ENCODE results near the gene NLGN1.
A peak's percentile ranks its signal among the peaks of the same experiment; 100 is the strongest.

Gene NLGN1

DNA sequence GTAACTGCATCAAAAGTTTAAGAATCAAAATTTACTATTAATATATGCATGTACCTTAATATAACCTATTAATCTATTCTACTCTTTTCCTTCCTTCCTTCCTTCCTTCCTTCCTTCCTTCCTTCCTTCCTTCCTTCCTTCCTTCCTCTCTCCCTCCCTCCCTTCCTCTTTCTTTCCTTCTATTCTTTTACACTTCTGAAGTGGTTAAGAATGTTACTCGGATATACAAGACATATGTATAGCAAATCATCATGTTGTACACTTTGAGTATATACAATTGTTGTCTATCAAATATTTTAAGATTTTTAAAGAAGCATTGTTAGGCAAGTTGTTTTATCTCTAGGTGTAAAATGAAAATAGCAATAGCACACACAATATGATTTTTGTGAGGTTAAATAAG, 748.5 kb downstream of the NLGN1 start:
- no peak for DNase-seq (ENCODE audit: low read depth)
- H3K4me3 ChIP-seq (ENCODE audit: control insufficient read depth, low read depth, low read length) = no peak overlapping the region
- TF ChIP-seq, protein P1, sequence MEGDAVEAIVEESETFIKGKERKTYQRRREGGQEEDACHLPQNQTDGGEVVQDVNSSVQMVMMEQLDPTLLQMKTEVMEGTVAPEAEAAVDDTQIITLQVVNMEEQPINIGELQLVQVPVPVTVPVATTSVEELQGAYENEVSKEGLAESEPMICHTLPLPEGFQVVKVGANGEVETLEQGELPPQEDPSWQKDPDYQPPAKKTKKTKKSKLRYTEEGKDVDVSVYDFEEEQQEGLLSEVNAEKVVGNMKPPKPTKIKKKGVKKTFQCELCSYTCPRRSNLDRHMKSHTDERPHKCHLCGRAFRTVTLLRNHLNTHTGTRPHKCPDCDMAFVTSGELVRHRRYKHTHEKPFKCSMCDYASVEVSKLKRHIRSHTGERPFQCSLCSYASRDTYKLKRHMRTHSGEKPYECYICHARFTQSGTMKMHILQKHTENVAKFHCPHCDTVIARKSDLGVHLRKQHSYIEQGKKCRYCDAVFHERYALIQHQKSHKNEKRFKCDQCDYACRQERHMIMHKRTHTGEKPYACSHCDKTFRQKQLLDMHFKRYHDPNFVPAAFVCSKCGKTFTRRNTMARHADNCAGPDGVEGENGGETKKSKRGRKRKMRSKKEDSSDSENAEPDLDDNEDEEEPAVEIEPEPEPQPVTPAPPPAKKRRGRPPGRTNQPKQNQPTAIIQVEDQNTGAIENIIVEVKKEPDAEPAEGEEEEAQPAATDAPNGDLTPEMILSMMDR (conservative IDR thresholded peaks at IDR 0.05; ENCODE audit: control insufficient read depth, insufficient read depth, low read depth, low read length) = no peak

GRCh38 chr3:174147798-174148197, 750.3 kb downstream of the NLGN1 start:
- no peak for DNase-seq (ENCODE audit: low read depth)
- no peak overlapping the region for H3K4me3 ChIP-seq (ENCODE audit: control insufficient read depth, low read depth, low read length)
- TF ChIP-seq, protein P1 (conservative IDR thresholded peaks at IDR 0.05; ENCODE audit: control insufficient read depth, insufficient read depth, low read depth, low read length) = no peak

- no peak overlapping the region for H3K4me3 ChIP-seq (ENCODE audit: control insufficient read depth, low read depth, low read length)
- TF ChIP-seq, protein P1 (conservative IDR thresholded peaks at IDR 0.05; ENCODE audit: control insufficient read depth, insufficient read depth, low read depth, low read length) = no peak
- peak; percentile 55 for DNase-seq (ENCODE audit: low read depth)
These were observed 756.3 kb downstream of the NLGN1 start for GRCh38 chr3:174153871-174154270.

DNA sequence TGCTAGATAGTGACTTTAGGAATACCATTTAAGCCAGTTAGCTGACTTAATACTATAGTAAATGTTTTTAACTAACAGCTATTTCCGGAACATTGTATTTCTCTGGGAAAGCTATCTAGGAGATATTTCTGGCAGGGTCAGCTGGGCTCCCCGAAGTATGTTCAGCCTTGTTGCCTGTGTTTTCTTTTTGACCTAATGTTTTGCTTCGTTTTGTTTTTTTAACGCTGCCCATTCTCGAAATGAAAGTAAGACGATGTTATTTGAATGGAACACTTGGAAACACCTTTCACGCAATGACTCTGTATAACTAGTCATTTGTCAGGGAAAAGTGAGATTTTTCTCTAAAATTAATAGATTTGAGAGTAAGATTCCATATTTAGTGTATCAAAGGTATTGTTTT, 758.7 kb downstream of the NLGN1 start:
- DNase-seq (ENCODE audit: low read depth) = no peak
- no peak overlapping the region for H3K4me3 ChIP-seq (ENCODE audit: control insufficient read depth, low read depth, low read length)
- TF ChIP-seq, protein P1 (conservative IDR thresholded peaks at IDR 0.05; ENCODE audit: control insufficient read depth, insufficient read depth, low read depth, low read length) = no peak

GRCh38 chr3:174158674-174159073, 761.1 kb downstream of the NLGN1 start:
- H3K4me3 ChIP-seq (ENCODE audit: control insufficient read depth, low read depth, low read length) = no peak overlapping the region
- DNase-seq (ENCODE audit: low read depth) = no peak
- TF ChIP-seq, protein P1 (conservative IDR thresholded peaks at IDR 0.05; ENCODE audit: control insufficient read depth, insufficient read depth, low read depth, low read length) = no peak

DNA sequence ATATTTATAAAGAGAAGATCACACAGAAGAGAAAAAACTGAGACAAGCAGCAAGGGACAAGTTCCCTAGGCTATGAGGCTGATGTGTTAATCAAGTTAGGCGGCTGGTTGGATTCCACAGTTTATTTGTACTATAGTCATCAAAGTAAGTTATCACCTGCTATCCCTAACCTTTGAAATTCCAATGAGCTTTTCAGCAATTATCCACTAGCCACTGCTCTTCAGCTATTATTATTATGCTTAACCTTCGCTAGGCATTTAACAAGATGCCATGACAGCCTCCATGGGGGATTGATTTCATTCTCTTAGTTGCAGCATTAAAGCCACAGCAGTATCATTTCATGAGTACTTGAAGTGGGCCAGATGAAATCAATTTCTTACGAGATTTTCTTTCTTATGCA, 762.1 kb downstream of the NLGN1 start:
- TF ChIP-seq, protein P1 (conservative IDR thresholded peaks at IDR 0.05; ENCODE audit: control insufficient read depth, insufficient read depth, low read depth, low read length) = no peak
- no peak overlapping the region for H3K4me3 ChIP-seq (ENCODE audit: control insufficient read depth, low read depth, low read length)
- DNase-seq (ENCODE audit: low read depth) = no peak

DNA sequence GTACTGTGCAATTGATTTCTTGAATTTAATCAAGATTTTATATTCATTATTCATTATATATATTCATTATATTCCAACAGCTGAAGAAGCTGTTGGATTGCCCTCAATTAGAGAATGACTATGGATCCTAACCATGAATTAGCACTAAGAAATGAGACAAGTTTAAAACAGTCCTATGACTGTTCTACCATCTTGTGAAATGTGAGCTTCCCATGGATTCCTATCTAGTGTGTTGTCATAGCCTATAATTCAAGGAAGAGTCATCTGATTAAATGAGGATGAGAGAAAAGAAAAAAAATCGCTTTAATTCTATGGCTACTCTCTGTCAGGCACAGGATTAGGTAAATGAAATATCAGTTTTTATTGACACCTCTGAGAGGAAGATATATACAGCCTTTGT, 765.0 kb downstream of the NLGN1 start:
- no peak overlapping the region for H3K4me3 ChIP-seq (ENCODE audit: control insufficient read depth, low read depth, low read length)
- TF ChIP-seq, protein P1 (conservative IDR thresholded peaks at IDR 0.05; ENCODE audit: control insufficient read depth, insufficient read depth, low read depth, low read length) = no peak
- DNase-seq (ENCODE audit: low read depth) = peak; percentile 61
